Body of pancreas (tissue), 4 donors: Measurements from ENCODE around the gene TLK2. TPM values are rescaled to one million over a fixed set of nuclear protein-coding genes. Genes with fewer than 3 reads are reported as not detected.
"Not testable (repeated sequence)": the region's sequence is repeated elsewhere in the genome, so short reads cannot be mapped to it uniquely, and the experiment has no call there.

ENCODE experiments used
- ATAC-seq: fragments of 150-250 bp; one replicate; pipeline ENCODE4 v1.9.1; 2016
- DNase-seq, 4 donors: peaks; one replicate each; pipeline ENCODE4 v3.0.0-alpha.2; 2019
- H3K27ac ChIP-seq, 4 donors: fragments of 200-600 bp; sonication (generic); 1 replicate in 3 of 4; 2 replicates in 1 of 4; pipeline versions ENCODE4 v1.5.1 to v1.6.1; 2016 to 2019; ENCODE audit warnings: mild to moderate bottlenecking in 1 of 4, mixed read lengths in 1 of 4, moderate library complexity in 1 of 4
- H3K27me3 ChIP-seq, 2 donors: fragments of 200-600 bp; sonication (generic); one replicate each; pipeline ENCODE4 v1.6.0; 2016; ENCODE audit warnings: mild to moderate bottlenecking in 1 of 2
- H3K36me3 ChIP-seq, 2 donors: fragments of 200-600 bp; sonication (generic); replicated peaks in 1 of 2; 2 replicates each; pipeline ENCODE4 v1.5.1; 2016; ENCODE audit warnings: low read depth in 2 of 2; ENCODE audit not compliant: insufficient read depth in 1 of 2
- H3K4me1 ChIP-seq: fragments of 200-600 bp; sonication (generic); one replicate; pipeline ENCODE4 v1.6.0; 2016
- H3K4me3 ChIP-seq, 2 donors: fragments of 200-600 bp; sonication (generic); 1 replicate in 1 of 2; 2 replicates in 1 of 2; pipeline ENCODE4 v1.5.1; 2016 to 2019
- H3K9me3 ChIP-seq, 3 donors: fragments of 200-600 bp; sonication (generic); 1 replicate in 2 of 3; 2 replicates in 1 of 3; pipeline ENCODE4 v1.5.1; 2016
- POLR2A ChIP-seq, 3 donors: fragments of 450-650 bp; IDR thresholded peaks; one replicate each; pipeline ENCODE4 v1.6.1; 2016; ENCODE audit warnings: antibody characterized with exemption in 3 of 3, mild to moderate bottlenecking in 2 of 3
- WGBS, 2 donors: methylation state at CpG; one replicate each; pipeline ENCODE4 v1.1.5; 2017; 5-methylcytosine and 5-hydroxymethylcytosine counted together
- intact Hi-C: fragments of 100-400 bp; cut with DNase I; formaldehyde crosslinking; loops from one replicate; pipeline ENCODE4 v1.15.1; 2023
- total RNA-seq, 2 donors: library from RNA; depleted of rRNA; stranded (reverse); fragments of >200 nt; gene quantifications; one replicate each; pipeline ENCODE4 v1.1.0, GENCODE V29; 2016

Gene TLK2
- total RNA-seq, 2 donors from 2014 or later, result 20.8 to 54.1 TPM

DNA sequence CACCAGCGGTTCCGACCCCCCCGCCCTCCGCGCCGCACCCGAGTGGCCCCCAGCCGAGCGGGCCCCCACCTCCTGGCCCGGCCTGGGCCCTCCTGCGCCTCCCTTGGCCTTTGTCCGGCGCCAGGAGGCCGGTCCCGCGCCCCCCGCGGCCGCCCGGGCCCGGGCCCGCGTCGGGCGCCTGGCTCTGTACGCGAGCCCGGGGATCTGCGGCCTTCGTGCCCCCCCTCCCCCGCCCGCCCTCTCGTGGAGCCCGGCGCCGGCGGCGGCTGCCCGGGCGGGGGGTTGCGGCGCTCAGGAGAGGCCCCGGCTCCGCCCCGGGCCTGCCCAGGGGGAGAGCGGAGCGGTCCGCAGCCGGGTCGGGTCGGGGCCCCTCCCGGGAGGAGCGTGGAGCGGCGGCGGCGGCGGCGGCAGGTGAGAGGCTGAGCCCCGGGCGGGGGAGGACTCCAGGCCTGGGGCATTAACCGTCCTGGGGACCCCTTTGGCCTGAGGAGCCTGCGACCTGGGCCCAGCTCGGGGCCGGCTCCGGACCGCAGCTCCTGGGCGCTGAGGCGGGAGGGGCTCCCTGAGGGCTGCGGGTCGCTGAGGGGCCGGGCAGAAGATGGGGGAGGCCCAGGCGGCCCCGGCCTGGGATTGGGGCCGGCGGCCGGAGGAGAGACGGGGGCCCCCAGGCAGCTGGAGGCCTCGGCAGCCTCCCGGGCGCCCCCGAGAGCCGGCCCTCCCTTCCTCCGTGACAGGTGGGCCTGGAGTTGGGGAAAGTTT, 434 bp downstream of the TLK2 start:
- H3K36me3 ChIP-seq, H3K27me3 ChIP-seq, H3K9me3 ChIP-seq, intact Hi-C loops: not testable (repeated sequence)
- H3K4me3 ChIP-seq, result peak overlapping the region; percentile 63 to 70
- H3K27ac ChIP-seq, result peak overlapping the region; percentile 87 to 93 (median 90)
- DNase-seq (peak; percentile 19 to 36 (median 30)), ATAC-seq (peak; percentile 66)
- 2% methylated on average over 47 of the region's 84 CpGs; no CpG with 5 or more reads in 1 of the 2 donors for WGBS, 2 donors
- H3K4me1 ChIP-seq, result peaks cover 29% of the 10 kb centered on the region

DNA sequence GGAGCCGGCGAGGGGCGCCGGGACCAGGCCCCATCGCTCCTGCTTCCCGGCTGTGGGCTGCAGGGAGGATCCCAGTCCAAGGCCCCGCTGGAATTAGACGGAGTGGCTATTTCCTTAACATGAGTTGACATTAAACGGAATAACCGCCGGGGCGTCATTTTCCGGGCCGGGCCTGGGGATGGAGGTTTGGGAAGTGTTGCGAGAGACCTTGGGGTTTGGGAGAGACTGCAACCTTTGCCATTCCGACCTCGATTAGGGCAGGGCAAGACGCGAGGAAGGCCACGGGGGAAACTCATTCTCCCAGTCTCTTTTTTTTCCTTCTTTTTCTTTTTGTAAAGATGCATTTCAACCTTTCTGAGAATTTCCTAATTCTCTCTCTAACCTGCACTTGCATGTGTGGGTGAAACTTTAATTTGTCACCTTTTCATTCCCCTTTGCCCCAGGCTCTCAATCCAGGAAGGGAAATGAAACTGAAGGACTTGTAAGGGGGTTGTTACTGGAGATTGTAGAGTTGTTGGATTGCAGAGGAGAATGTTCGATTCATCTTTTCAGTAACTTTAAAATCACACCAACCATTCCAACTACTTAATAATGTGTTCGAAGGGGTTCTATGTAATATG, 1.1 kb downstream of the TLK2 start:
- H3K9me3 ChIP-seq, H3K36me3 ChIP-seq, H3K27me3 ChIP-seq, intact Hi-C loops: not testable (repeated sequence)
- WGBS, 2 donors, result 0% methylated on average over 14 to 22 of the region's 22 CpGs
- Histone ChIP-seq H3K4me1 (peaks cover 29% of the 10 kb centered on the region), H3K27ac (peak overlapping the region; percentile 87 to 93 (median 90)), H3K4me3 (peak overlapping the region; percentile 63 to 70)
- ATAC-seq, result peak; percentile 25
- DNase-seq, result peak; percentile 23 to 41 (median 30)
- TF ChIP-seq POLR2A (IDR thresholded peaks at IDR 0.05), result peak in 2 of 3 donors; percentile 9 to 19

DNA sequence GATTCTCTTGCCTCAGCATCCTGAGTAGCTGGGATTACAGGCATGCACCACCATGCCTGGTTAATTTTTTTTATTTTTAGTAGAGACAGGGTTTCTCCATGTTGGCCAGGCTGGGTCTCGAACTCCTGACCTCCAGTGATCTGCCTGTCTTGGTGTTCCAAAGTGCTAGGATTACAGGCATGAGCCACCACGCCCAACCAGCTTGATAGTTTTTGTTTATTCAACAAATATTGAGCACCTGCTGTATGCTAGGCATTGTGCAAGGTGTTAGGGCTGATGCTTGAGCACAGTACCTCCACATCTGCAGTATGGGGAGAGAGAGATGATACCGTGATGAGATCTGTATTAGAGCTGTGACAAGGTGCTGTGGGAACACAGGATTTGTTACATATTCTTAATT, 3.9 kb downstream of the TLK2 start:
- H3K4me3 ChIP-seq, H3K27me3 ChIP-seq, H3K9me3 ChIP-seq, ATAC-seq, DNase-seq, intact Hi-C loops, H3K27ac ChIP-seq, H3K36me3 ChIP-seq: not testable (repeated sequence)
- H3K4me1 ChIP-seq, result peaks cover 23% of the 10 kb centered on the region
- 56 to 77% methylated on average over 2 to 3 of the region's 3 CpGs for WGBS, 2 donors

DNA sequence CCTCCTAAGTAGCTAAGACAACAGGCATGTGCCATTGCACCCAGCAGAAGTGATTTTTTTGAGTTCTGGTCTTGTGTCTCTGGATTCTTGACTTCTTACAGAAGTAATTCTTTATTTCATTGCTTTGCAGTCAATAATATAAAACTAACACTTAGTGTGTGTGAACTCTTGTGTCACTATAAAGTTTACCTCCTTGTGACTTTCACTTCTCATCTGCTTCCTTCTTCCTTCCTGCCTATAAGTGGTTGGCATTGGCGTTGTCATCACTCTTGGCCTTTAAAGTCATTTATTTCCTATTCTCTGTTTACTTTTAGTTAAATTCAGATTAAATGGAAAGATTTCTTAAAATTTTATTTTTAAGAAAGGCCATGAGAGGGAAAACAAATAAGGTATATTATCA, 12.4 kb downstream of the TLK2 start:
- 67 to 71% methylated on average over 1 of the region's 1 CpG for WGBS, 2 donors
- intact Hi-C loops, H3K4me1 ChIP-seq, H3K9me3 ChIP-seq, H3K36me3 ChIP-seq, H3K27me3 ChIP-seq, DNase-seq, H3K27ac ChIP-seq, ATAC-seq, H3K4me3 ChIP-seq: not testable (repeated sequence)

DNA sequence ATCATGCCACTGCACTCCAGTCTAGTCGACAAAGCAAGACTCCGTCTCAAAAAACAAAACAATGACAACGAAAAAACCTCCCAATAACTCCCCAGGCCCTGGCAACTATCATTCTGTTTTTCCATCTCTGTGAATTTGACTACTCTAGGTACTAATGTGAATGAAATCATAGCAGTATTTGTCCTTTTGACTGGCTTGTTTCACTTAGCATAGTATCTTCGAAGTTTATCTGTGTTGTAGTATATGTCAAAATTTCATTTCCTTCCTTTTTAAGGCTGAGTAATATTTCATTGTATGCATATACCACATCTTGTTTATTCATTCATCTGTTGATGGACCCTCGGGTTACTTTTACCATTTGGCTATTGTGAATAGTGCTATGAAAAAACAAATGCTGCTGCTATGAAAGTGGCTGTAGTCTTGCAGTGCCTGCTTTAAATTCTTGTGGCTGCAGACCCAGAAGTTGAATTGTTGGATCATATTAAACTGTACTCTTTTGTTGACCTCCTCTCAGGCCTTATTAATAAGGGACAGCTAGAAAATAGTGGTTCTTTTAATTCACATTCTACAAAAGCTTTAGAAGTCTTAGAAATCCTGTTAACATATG, 14.5 kb downstream of the TLK2 start:
- DNase-seq, ATAC-seq, H3K36me3 ChIP-seq, H3K27ac ChIP-seq, H3K4me1 ChIP-seq, H3K9me3 ChIP-seq, intact Hi-C loops, H3K27me3 ChIP-seq, H3K4me3 ChIP-seq: not testable (repeated sequence)
- 89 to 94% methylated on average over 5 of the region's 5 CpGs for WGBS, 2 donors

DNA sequence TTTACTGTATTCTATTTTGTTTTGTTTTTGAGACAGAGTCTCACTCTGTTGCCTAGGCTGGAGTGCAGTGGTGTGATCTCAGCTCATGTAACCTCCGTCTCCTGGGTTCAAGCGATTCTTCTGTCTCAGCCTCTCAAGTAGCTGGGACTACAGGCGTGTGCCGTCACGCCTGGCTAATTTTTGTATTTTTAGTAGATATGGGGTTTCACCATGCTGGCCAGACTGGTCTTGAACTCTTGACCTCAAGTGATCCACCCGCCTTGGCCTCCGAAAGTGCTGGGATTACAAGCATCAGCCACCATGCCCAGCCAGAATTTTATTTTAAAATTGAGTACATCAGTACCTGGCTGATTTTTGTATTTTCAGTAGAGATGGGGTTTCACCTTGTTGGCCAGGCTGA, 15.4 kb downstream of the TLK2 start:
- ATAC-seq, H3K27ac ChIP-seq, H3K9me3 ChIP-seq, H3K4me1 ChIP-seq, H3K27me3 ChIP-seq, H3K36me3 ChIP-seq, H3K4me3 ChIP-seq, DNase-seq, intact Hi-C loops: not testable (repeated sequence)
- 96 to 97% methylated on average over 7 of the region's 7 CpGs for WGBS, 2 donors

DNA sequence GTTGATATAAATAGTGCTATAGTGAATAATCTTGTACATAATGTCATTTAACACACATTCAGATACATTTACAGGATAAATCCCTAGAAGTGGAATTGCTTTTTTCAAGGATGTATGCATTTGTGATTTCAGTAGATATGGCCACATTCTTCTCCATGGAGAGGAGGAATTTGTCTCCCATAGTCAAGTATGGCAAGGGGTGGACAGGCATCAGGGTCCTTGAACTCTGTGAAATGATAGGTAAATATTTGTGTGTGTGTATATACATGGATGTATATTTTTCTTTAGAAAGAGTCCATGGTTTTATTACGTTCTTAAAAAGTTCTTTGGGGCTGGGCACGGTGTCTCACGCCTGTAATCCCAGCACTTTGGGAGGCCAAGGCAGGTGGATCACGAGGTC, 17.7 kb downstream of the TLK2 start:
- H3K27ac ChIP-seq, H3K4me1 ChIP-seq, ATAC-seq, H3K9me3 ChIP-seq, intact Hi-C loops, DNase-seq, H3K36me3 ChIP-seq, H3K27me3 ChIP-seq, H3K4me3 ChIP-seq: not testable (repeated sequence)
- 91 to 99% methylated on average over 4 of the region's 4 CpGs for WGBS, 2 donors

DNA sequence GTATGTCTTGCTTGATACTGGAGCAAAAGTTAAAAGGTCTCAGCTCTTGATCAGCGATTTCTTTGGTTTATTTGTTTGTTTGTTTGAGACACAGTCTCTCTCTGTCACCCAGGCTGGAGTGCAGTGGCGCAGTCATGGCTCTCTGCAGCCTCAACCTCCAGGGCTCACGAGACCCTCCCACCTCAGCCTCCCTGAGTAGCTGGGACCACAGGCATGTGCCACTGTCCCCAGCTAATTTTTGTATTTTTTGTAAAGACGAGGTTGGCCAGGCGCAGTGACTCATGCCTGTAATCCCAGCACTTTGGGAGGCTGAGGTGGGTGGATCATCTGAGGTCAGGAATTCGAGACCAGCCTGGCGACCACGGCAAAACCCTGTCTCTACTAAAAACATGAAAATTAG, 20.2 kb downstream of the TLK2 start:
- 89 to 95% methylated on average over 8 of the region's 8 CpGs for WGBS, 2 donors
- ATAC-seq, H3K4me3 ChIP-seq, intact Hi-C loops, H3K27ac ChIP-seq, DNase-seq, H3K36me3 ChIP-seq, H3K4me1 ChIP-seq, H3K27me3 ChIP-seq, H3K9me3 ChIP-seq: not testable (repeated sequence)

DNA sequence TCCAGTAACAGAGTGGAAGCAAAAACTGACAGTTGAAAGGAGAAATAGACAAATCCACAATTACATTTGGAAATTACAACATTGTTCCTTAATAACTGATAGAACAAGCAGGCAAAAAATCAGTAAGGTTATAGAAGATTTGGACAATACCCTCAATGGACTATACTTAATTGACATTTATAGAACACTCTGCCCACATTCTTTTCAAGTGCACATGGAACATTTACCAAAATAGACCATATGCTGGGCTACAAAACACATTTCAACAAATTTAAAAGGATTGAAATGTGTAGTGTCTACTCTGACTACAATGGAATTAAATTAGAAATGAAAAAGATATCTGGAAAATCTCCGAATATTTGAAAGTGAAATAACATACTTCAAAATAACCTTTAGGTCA, 21.8 kb downstream of the TLK2 start:
- H3K9me3 ChIP-seq, H3K4me3 ChIP-seq, H3K36me3 ChIP-seq, DNase-seq, H3K27me3 ChIP-seq, ATAC-seq, H3K4me1 ChIP-seq, H3K27ac ChIP-seq, intact Hi-C loops: not testable (repeated sequence)
- 91 to 92% methylated on average over 1 of the region's 1 CpG for WGBS, 2 donors

DNA sequence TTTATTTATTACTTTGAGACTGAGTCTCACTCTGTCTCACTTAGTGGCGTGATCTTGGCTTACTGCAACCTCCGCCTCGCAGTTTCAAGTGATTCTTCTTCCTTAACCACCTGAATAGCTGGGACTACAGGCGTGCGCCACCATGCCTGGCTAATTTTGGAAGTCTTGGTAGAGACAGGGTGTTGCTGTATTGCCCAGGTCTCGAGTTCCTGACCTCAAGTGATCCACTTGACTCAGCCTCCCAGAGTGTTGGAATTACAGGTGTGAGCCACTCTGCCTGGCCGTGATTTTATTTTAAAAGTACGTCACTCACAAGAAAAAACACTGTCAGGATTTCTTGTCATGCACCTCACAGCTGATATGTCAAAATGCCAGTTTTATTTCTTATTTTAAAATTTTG, 26.2 kb downstream of the TLK2 start:
- H3K9me3 ChIP-seq, intact Hi-C loops, H3K36me3 ChIP-seq, ATAC-seq, H3K27me3 ChIP-seq, H3K27ac ChIP-seq, H3K4me3 ChIP-seq, DNase-seq: not testable (repeated sequence)
- 95 to 98% methylated on average over 8 of the region's 8 CpGs for WGBS, 2 donors
- peaks cover 13% of the 10 kb centered on the region for H3K4me1 ChIP-seq

DNA sequence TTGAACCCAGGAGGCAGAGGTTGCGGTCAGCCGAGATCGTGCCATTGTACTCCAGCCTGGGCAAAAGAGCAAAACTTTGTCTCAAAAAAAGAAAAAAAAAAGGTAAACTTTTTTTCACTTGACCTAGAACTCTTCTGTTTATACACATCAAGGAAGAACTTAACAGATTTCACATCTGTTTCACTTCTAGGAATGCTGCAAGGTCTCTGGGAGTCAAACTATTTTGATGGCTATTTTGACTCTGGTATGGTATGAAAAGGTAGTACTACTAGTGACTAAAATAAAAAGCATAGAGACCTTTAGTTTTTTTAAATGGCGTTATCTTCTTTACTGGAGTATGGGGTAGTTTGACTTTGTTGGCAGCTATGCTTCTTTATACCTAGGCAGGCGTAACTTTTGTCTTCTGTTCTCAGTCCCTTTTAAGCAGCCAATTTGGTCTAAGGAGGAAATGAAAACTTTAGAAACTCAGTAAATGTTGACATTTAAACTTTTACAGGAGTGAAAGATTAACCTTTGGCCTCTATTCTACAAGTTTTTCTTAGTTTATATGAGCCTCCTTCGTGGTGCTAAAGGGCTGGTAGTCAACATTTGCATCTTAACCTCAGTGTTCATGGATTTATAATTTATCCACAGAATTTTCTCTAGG, 28.7 kb downstream of the TLK2 start:
- H3K9me3 ChIP-seq, H3K27me3 ChIP-seq, H3K36me3 ChIP-seq, DNase-seq, ATAC-seq, H3K4me3 ChIP-seq, intact Hi-C loops: not testable (repeated sequence)
- Histone ChIP-seq H3K4me1 (peaks cover 13% of the 10 kb centered on the region), H3K27ac (peak overlapping the region in 2 of 4 donors; percentile 23 to 38)
- WGBS, 2 donors, result 40 to 49% methylated on average over 6 of the region's 6 CpGs
